ENCODE data around the gene LCE3E.

Gene LCE3E

GRCh38 chr1:152516082-152516481 lies 50.5 kb downstream of the LCE3E start:
- DNase-seq (ENCODE audit: low read depth), result no peak
